GM23338 (cell line): ENCODE data around the gene CDYL. TPM values are rescaled to one million over a fixed set of nuclear protein-coding genes. Genes with fewer than 3 reads are reported as not detected.

Experiments
- ATAC-seq: fragments of 200-7000 bp; cut with Tn5 transposase; 3 replicates; pipeline ENCODE4 v1.9.1; 2020
- DNase-seq: peaks from one replicate; pipeline ENCODE4 v3.0.0-alpha.2; 2015; ENCODE audit warnings: low spot score
- H2AFZ ChIP-seq: fragments of 200-600 bp; sonication (generic); 2 replicates; pipeline ENCODE4 v1.8.0; 2016; ENCODE audit warnings: antibody characterized with exemption, mild to moderate bottlenecking, moderate library complexity
- H3F3A ChIP-seq: fragments of 200-600 bp; sonication (generic); replicated peaks from 2 replicates; pipeline ENCODE4 v1.8.0; 2017; ENCODE audit warnings: antibody characterized with exemption, mixed run types, low read depth
- H3K27ac ChIP-seq: fragments of 200-600 bp; sonication (generic); 2 replicates; pipeline ENCODE4 v1.6.1; 2016; ENCODE audit warnings: low read depth
- H3K27me3 ChIP-seq: fragments of 200-600 bp; sonication (generic); 2 replicates; pipeline ENCODE4 v1.8.0; 2016; ENCODE audit warnings: mild to moderate bottlenecking, mixed run types, moderate library complexity; ENCODE audit not compliant: insufficient read depth
- H3K36me3 ChIP-seq: fragments of 200-600 bp; sonication (generic); 2 replicates; pipeline ENCODE4 v1.8.0; 2016; ENCODE audit warnings: mild to moderate bottlenecking; ENCODE audit not compliant: insufficient read depth
- H3K4me1 ChIP-seq: fragments of 200-600 bp; sonication (generic); 2 replicates; pipeline ENCODE4 v1.8.0; 2016; ENCODE audit warnings: mild to moderate bottlenecking, moderate library complexity; ENCODE audit not compliant: insufficient read depth
- H3K4me2 ChIP-seq: fragments of 200-600 bp; sonication (generic); 2 replicates; pipeline ENCODE4 v1.7.1; 2017; ENCODE audit warnings: mixed run types
- H3K4me3 ChIP-seq: fragments of 200-600 bp; sonication (generic); 2 replicates; pipeline ENCODE4 v1.6.1; 2016; ENCODE audit warnings: mixed run types
- H3K79me2 ChIP-seq: fragments of 200-600 bp; sonication (generic); replicated peaks from 2 replicates; pipeline ENCODE4 v1.8.0; 2017; ENCODE audit warnings: mild to moderate bottlenecking; ENCODE audit not compliant: insufficient read depth
- H3K9me2 ChIP-seq: fragments of 200-600 bp; sonication (generic); 2 replicates; pipeline ENCODE4 v1.8.0; 2017; ENCODE audit not compliant: insufficient read depth
- H4K20me1 ChIP-seq: fragments of 200-600 bp; sonication (generic); replicated peaks from 2 replicates; pipeline ENCODE4 v1.8.0; 2017; ENCODE audit warnings: mild to moderate bottlenecking; ENCODE audit not compliant: insufficient read depth
- H3K27ac Mint-ChIP-seq: 2 replicates; pipeline ENCODE4 v1.8.0; 2020; ENCODE audit warnings: inconsistent platforms, mild to moderate bottlenecking, moderate library complexity, mixed read lengths
- H3K27me3 Mint-ChIP-seq: 3 replicates; pipeline ENCODE4 v1.8.0; 2022; ENCODE audit warnings: low read depth, mild to moderate bottlenecking, moderate library complexity, mixed read lengths, inconsistent platforms; ENCODE audit not compliant: insufficient read depth, poor library complexity
- H3K36me3 Mint-ChIP-seq: 3 replicates; pipeline ENCODE4 v1.8.0; 2021; ENCODE audit warnings: low read depth, mild to moderate bottlenecking, inconsistent platforms, moderate library complexity, mixed read lengths
- H3K4me1 Mint-ChIP-seq: 3 replicates; pipeline ENCODE4 v1.8.0; 2020; ENCODE audit warnings: mild to moderate bottlenecking, inconsistent platforms, mixed read lengths
- H3K4me3 Mint-ChIP-seq: 3 replicates; pipeline ENCODE4 v1.8.0; 2021; ENCODE audit warnings: moderate library complexity, mild to moderate bottlenecking, inconsistent platforms, mixed read lengths
- H3K9me3 Mint-ChIP-seq: 3 replicates; pipeline ENCODE4 v1.8.0; 2020; ENCODE audit warnings: moderate library complexity, mild to moderate bottlenecking, inconsistent platforms, mixed read lengths
- JUNB ChIP-seq: IDR thresholded peaks from one replicate; pipeline ENCODE4 v1.6.1; 2016; ENCODE audit warnings: antibody characterized with exemption; ENCODE audit not compliant: unreplicated experiment
- NANOG ChIP-seq: IDR thresholded peaks from 2 replicates; pipeline ENCODE4 v1.6.1; 2016; ENCODE audit warnings: antibody characterized with exemption, borderline replicate concordance
- POLR2AphosphoS5 ChIP-seq: IDR thresholded peaks from 2 replicates; pipeline ENCODE4 v1.6.1; 2016; ENCODE audit warnings: antibody characterized with exemption, low read depth
- ZNF114 ChIP-seq: fragments of 250-450 bp; sonication (Bioruptor Pico); IDR thresholded peaks from 2 replicates; pipeline ENCODE4 v1.5.0; 2020; ENCODE audit warnings: mild to moderate bottlenecking, moderate library complexity
- ZNF331 ChIP-seq: fragments of 250-450 bp; sonication (Bioruptor Pico); IDR thresholded peaks from 2 replicates; pipeline ENCODE4 v1.5.0; 2020; ENCODE audit warnings: low read depth, mild to moderate bottlenecking, moderate library complexity
- polyA plus RNA-seq: library from polyadenylated mRNA; unstranded; fragments of >200 nt; fragmentation: Nextera tagmentation; extraction: Ambion mirVana; gene quantifications from 2 replicates; pipeline ENCODE4 v1.2.1, GENCODE V29; 2016
- total RNA-seq: library from RNA; depleted of rRNA; stranded (reverse); fragments of >200 nt; shearing (Covaris generic); gene quantifications from 2 replicates; pipeline ENCODE4 v1.2.3, GENCODE V29; 2014
- TF ChIP-seq, protein P1 (sequence below): fragments of 250-450 bp; sonication (Bioruptor Pico); IDR thresholded peaks from 2 replicates; pipeline ENCODE4 v1.5.0; 2020; ENCODE audit warnings: mild to moderate bottlenecking, moderate library complexity
- TF ChIP-seq, protein P2 (sequence below): IDR thresholded peaks from 2 replicates; pipeline ENCODE4 v1.6.1; 2016; ENCODE audit warnings: antibody characterized with exemption

CDYL gene
- total and polyA plus RNA-seq, 2 experiments from 2014 or later: 67.2 to 128 TPM

DNA sequence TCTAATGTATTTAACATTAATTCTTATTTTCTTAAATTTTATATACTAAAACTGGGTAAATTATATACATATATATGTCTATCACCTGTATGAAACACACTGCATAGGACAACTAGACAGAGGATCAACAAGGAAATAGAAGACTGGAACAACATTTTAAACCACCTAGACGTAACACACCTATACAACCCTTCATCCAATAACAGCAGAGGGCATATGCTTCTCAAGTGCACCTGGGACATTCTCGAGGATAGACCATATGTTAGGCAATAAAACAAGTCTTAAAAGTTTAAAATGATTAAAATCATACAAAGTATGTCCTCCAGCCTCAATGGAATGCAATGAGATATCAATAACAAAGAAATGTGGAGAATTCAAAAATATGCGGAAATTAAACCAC, 182.4 kb downstream of the CDYL start:
- Histone ChIP-seq H3K36me3 (no peaks in the 10 kb centered on the region; the same call in 1 of the 2 replicates), H3K27me3 (no peaks in the 10 kb centered on the region), H3K4me3 (no peak overlapping the region), H2AFZ (no peak overlapping the region), H3K27ac (no peak overlapping the region), H3K9me2 (no peaks in the 10 kb centered on the region), H4K20me1 (no peaks in the 10 kb centered on the region; the same call in 1 of the 2 replicates), H3F3A (no peaks in the 10 kb centered on the region), H3K4me2 (no peak overlapping the region), H3K4me1 (peaks cover 10% of the 10 kb centered on the region; the same call in 1 of the 2 replicates), H3K79me2 (no peaks in the 10 kb centered on the region)
- Mint-ChIP-seq H3K4me3 (no peak overlapping the region), H3K36me3 (peaks cover 22% of the 10 kb centered on the region), H3K27me3 (peaks cover 6% of the 10 kb centered on the region), H3K27ac (no peak overlapping the region), H3K4me1 (peaks cover 27% of the 10 kb centered on the region), H3K9me3 (peaks cover 3% of the 10 kb centered on the region; the same call in 2 of the 3 replicates)
- no peak for DNase-seq
- no peak for ATAC-seq
- TF ChIP-seq JUNB: no peak
- TF ChIP-seq, protein P1, sequence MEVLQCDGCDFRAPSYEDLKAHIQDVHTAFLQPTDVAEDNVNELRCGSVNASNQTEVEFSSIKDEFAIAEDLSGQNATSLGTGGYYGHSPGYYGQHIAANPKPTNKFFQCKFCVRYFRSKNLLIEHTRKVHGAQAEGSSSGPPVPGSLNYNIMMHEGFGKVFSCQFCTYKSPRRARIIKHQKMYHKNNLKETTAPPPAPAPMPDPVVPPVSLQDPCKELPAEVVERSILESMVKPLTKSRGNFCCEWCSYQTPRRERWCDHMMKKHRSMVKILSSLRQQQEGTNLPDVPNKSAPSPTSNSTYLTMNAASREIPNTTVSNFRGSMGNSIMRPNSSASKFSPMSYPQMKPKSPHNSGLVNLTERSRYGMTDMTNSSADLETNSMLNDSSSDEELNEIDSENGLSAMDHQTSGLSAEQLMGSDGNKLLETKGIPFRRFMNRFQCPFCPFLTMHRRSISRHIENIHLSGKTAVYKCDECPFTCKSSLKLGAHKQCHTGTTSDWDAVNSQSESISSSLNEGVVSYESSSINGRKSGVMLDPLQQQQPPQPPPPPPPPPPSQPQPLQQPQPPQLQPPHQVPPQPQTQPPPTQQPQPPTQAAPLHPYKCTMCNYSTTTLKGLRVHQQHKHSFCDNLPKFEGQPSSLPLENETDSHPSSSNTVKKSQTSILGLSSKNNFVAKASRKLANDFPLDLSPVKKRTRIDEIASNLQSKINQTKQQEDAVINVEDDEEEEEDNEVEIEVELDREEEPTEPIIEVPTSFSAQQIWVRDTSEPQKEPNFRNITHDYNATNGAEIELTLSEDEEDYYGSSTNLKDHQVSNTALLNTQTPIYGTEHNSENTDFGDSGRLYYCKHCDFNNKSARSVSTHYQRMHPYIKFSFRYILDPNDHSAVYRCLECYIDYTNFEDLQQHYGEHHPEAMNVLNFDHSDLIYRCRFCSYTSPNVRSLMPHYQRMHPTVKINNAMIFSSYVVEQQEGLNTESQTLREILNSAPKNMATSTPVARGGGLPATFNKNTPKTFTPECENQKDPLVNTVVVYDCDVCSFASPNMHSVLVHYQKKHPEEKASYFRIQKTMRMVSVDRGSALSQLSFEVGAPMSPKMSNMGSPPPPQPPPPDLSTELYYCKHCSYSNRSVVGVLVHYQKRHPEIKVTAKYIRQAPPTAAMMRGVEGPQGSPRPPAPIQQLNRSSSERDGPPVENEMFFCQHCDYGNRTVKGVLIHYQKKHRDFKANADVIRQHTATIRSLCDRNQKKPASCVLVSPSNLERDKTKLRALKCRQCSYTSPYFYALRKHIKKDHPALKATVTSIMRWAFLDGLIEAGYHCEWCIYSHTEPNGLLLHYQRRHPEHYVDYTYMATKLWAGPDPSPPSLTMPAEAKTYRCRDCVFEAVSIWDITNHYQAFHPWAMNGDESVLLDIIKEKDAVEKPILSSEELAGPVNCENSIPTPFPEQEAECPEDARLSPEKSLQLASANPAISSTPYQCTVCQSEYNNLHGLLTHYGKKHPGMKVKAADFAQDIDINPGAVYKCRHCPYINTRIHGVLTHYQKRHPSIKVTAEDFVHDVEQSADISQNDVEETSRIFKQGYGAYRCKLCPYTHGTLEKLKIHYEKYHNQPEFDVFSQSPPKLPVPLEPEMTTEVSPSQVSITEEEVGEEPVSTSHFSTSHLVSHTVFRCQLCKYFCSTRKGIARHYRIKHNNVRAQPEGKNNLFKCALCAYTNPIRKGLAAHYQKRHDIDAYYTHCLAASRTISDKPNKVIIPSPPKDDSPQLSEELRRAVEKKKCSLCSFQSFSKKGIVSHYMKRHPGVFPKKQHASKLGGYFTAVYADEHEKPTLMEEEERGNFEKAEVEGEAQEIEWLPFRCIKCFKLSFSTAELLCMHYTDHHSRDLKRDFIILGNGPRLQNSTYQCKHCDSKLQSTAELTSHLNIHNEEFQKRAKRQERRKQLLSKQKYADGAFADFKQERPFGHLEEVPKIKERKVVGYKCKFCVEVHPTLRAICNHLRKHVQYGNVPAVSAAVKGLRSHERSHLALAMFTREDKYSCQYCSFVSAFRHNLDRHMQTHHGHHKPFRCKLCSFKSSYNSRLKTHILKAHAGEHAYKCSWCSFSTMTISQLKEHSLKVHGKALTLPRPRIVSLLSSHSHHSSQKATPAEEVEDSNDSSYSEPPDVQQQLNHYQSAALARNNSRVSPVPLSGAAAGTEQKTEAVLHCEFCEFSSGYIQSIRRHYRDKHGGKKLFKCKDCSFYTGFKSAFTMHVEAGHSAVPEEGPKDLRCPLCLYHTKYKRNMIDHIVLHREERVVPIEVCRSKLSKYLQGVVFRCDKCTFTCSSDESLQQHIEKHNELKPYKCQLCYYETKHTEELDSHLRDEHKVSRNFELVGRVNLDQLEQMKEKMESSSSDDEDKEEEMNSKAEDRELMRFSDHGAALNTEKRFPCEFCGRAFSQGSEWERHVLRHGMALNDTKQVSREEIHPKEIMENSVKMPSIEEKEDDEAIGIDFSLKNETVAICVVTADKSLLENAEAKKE (CRISPR knock-in tag): no peak
- TF ChIP-seq ZNF331 (CRISPR knock-in tag): no peak
- no peak for TF ChIP-seq POLR2AphosphoS5

DNA sequence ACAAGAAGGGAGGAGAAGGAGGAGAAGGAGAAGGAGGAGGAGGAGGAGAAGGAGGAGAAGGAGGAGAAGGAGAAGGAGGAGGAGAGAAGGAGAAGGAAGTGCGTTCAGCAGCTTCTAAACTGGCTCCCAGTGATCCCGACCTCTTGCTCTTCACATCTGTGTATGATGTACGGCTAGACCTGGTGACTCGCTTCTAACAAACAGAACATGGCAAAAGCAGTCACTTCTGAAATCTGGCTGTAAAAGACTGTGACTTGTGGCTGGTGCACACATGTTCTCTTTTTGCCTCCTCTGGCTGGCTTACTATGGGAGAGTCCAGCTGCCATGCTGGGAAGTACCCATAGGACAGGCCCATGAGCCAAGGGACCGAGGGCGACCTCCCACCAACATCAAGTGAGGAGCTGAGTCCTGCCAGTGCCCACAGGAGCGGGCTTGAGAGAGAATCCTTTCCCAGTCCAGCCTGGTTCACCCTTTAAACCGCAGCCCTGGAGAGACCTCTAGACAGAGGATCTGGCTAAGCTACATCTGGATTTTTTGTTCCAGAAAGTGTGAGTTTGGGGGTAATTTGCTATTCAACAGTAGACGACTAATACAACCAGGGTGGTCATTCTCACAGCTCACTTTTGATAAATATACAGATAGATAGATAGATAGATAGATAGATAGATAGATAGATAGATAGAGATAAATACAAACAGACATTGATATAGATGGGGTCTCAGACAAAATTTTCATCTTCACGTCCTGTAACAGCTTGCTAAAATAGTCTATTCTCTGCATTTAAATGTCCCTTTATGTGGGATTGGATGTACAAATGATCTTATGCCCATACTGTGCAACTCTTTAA, 185.3 kb downstream of the CDYL start:
- Histone ChIP-seq H3K4me1 (peaks cover 10% of the 10 kb centered on the region; the same call in 1 of the 2 replicates), H3K79me2 (no peaks in the 10 kb centered on the region), H3K4me2 (no peak overlapping the region), H2AFZ (no peak overlapping the region), H3K27me3 (no peaks in the 10 kb centered on the region), H3K27ac (no peak overlapping the region), H3F3A (no peaks in the 10 kb centered on the region), H4K20me1 (no peaks in the 10 kb centered on the region), H3K4me3 (no peak overlapping the region), H3K9me2 (no peaks in the 10 kb centered on the region), H3K36me3 (no peaks in the 10 kb centered on the region)
- H3K27me3 Mint-ChIP-seq: peaks cover 12% of the 10 kb centered on the region
- DNase-seq (no peak), ATAC-seq (no peak)
- no peak overlapping the region for H3K4me3 Mint-ChIP-seq
- no peak overlapping the region for H3K27ac Mint-ChIP-seq
- peaks cover 42% of the 10 kb centered on the region for H3K4me1 Mint-ChIP-seq
- H3K9me3 Mint-ChIP-seq: peaks cover 3% of the 10 kb centered on the region; the same call in 2 of the 3 replicates
- 0 out of 3 replicates have a peak, but pooled peaks cover 2% of the 10 kb centered on the region for H3K36me3 Mint-ChIP-seq
- TF ChIP-seq NANOG (no peak), ZNF114 (no peak)
- TF ChIP-seq, protein P2, sequence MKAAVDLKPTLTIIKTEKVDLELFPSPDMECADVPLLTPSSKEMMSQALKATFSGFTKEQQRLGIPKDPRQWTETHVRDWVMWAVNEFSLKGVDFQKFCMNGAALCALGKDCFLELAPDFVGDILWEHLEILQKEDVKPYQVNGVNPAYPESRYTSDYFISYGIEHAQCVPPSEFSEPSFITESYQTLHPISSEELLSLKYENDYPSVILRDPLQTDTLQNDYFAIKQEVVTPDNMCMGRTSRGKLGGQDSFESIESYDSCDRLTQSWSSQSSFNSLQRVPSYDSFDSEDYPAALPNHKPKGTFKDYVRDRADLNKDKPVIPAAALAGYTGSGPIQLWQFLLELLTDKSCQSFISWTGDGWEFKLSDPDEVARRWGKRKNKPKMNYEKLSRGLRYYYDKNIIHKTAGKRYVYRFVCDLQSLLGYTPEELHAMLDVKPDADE: no peak
